GM12873 (cell line): Measurements from ENCODE around the gene IRF8.

Source experiments
- TF ChIP-seq, protein P1 (sequence below): IDR thresholded peaks from 2 replicates; pipeline ENCODE4 v1.5.1; 2012; ENCODE audit warnings: low read depth, mild to moderate bottlenecking, moderate library complexity, low read length, control low read depth; ENCODE audit not compliant: insufficient read depth; ENCODE audit errors: missing control alignments

IRF8 gene

DNA sequence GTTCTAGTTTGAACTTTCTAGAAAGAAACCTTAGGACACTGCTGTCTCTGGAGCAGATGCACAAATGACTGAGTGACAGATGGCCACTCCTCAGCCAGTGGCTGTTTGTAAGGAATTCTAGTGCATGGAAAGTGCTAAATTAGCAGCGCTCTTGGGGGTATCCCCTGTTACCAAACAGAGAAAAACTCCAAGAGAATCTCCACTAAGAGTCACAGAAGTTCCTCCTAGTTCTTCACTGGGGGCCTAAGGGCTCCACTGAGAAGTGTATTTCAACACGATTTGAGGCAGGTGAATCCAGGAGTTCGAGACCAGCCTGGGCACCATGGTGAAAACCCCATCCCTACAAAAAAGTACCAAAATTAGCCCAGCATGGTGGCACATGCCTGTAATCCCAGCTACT lies 18.1 kb upstream of the IRF8 start:
- TF ChIP-seq, protein P1, sequence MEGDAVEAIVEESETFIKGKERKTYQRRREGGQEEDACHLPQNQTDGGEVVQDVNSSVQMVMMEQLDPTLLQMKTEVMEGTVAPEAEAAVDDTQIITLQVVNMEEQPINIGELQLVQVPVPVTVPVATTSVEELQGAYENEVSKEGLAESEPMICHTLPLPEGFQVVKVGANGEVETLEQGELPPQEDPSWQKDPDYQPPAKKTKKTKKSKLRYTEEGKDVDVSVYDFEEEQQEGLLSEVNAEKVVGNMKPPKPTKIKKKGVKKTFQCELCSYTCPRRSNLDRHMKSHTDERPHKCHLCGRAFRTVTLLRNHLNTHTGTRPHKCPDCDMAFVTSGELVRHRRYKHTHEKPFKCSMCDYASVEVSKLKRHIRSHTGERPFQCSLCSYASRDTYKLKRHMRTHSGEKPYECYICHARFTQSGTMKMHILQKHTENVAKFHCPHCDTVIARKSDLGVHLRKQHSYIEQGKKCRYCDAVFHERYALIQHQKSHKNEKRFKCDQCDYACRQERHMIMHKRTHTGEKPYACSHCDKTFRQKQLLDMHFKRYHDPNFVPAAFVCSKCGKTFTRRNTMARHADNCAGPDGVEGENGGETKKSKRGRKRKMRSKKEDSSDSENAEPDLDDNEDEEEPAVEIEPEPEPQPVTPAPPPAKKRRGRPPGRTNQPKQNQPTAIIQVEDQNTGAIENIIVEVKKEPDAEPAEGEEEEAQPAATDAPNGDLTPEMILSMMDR, result no peak

DNA sequence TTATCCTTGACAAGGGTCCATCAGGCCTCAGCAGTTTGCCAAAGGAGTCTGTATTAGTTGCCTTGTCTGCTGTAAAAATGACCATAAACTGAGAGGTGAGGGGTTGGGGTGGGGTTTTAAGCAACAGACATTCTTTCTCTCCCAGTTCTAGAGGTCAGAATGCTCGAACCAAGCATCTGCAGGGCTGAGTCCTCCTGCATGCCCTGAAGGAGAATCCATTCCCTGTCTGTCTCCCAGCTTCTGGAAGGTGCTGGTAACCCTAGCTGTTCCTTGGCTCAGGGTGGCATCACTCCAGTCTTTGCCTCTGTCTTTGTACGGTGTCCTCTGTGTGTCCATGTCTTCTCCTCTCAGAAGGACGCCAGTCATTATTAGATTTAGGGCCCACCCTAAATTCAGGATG lies 17.5 kb upstream of the IRF8 start:
- TF ChIP-seq, protein P1, result no peak

DNA sequence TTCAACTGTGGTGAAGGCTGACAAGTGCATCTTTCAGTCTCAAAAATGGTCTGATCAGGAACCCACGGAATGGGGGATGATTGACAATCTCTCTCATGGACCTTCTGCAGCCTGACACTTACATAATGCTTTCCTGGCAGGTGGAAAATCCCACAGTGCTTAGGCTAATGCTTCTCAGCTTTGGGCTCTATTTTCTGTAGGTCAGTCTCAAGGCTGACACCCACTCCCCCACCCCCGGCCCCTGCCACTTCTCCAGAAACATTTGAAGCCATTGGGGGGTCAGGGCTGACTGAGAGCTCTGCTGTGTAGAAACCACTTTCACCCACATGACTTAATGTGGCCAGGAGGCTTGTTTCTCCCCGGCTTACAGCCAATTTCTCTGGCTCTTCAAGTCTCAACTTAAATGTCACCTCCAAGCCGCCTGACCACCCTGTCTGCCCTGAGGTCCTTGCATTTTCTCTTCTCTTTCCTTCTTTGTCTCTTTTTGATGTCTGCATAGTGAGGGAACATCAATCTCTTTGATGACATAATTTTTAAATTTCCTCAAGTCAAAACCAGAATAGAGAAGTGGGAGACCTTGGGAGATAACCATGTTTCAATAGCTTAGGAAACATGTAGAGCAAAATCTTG lies 16.7 kb upstream of the IRF8 start:
- TF ChIP-seq, protein P1, result no peak

DNA sequence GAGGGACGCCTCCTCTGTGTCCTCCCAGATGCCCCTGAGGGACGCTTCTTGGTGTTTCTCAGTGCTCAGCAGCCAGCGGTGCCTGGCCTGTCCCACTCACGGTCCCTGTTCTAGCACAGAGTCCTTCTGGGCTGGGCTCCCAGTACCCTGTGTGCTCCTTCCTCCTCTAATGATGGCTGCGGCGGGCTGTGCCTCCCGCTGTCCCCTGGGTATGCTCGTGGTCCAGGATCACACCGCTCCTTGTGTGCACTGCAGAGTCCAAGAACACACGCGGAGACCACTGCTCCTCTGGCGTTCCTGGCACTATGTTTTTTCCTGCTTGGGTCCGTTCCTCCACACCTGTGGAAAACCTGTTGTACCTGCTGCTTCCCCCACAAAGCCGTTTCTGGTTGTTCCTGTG lies 15.1 kb upstream of the IRF8 start:
- TF ChIP-seq, protein P1, result no peak

DNA sequence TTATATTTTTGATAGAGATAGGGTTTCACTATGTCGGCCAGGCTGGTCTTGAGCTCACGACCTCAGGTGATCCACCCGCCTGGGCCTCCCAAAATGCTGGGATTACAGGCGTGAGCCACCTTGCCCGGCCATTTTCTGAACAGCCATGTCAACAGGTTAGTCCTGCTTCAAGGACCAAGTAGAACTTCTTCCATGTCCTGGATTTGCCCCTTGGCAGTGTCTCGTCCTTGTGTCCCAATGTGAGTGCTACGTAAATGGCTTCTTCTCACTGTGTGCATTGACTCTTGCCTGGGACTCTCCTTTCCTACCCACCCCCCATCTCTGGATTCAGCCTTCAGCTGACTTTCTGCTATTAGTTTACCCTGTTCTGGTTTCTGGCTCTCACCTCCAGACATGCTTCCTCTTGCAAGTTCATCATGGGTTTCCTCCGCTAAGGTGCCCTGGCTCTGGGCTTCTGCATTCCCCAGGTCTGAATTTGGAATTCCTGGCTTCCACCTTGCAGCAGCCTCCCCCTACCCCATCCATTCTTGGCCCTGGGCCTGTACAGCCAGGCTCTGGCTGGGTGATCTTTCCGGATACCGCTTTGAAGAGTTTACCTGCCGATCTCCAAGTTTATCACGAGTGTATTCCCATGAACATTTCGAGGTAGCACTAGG lies 14.0 kb upstream of the IRF8 start:
- TF ChIP-seq, protein P1, result no peak

DNA sequence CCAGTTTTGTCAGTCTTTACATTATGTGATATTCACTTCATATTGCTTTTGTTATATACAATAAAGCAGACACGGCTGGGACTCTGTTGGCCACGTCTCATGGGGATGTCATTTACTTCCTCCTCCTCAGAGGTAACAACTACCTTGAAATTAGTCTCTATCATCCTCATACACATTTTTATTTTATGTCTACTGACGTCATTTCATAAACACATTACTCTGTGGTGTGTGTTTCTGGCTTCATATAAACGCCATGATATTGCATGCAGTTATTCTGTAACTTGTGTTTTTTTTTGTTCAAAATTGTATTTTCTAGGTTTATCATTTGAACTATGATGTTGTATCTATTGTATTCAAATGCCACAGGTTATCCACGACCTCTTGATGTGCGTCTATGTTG lies 13.4 kb upstream of the IRF8 start:
- TF ChIP-seq, protein P1, result no peak

DNA sequence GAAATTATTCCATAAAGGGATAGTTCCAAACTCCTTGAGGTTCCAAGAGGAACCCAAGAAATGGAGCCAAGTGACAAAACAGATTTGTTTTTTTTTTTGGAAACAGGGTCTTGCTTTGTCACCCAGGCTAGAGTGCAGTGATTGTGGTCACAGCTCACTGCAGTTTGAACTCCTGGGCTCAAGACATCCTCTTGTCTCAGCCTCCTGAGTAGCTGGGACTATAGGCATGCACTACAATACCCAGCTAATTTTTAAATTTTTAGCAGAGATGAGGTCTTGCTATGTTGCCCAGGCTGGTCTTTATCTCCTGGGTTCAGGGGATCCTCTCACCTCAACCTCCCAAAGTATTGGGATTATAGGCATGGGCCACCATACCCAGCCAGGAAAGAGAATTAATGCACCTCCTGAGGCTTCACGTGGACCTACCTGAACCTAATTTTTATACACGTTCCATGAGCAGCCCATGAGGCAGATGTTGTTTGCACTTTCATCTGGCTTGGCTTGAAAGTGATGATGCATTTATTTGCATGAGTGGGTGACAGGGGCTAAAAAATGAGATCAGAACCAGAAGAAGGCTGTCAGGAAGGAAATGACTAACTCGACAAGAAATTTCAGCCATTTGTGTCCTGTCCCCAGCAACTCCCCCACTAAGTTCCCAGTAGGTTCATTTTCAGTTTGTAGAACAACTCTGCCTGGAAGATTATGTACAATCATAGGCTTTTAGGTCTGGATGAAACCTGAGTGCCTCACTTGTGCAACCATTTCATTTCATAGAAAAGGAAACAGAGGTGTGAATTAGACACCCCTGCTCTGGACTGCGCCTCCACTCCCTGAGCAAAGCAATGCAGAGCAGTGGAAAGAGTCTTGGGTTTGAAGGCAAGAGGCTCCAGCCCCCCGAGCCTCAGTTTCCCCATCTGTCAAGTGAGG lies 10.3 kb upstream of the IRF8 start:
- TF ChIP-seq, protein P1, result no peak
